H1 (cell line): ENCODE data around the gene DPH6. TPM values are rescaled to one million over a fixed set of nuclear protein-coding genes. Genes with fewer than 3 reads are reported as not detected.

Experiments
- CTCF ChIA-PET: fragments of 300-600 bp; sonication (Branson Sonifier 250); formaldehyde crosslinking; loops from one replicate; lab custom pipeline; 2021; ENCODE audit not compliant: partially characterized antibody; lab: Charles Lee
- POLR2A ChIA-PET: fragments of 300-600 bp; sonication (Branson Sonifier 250); formaldehyde crosslinking; loops from one replicate; lab custom pipeline; 2021; ENCODE audit warnings: inconsistent platforms; ENCODE audit not compliant: partially characterized antibody; lab: Charles Lee
- DNase-seq, 2 experiments: peaks; one replicate each; pipeline versions ENCODE4 v3.0.0 to v3.0.0-alpha.2; 2010 to 2022; ENCODE audit warnings: low spot score in 2 of 2, low read depth in 1 of 2, mixed read lengths in 1 of 2
- FAIRE-seq: peaks from 2 replicates; lab custom pipeline; 2011; peaks lifted over from hg19 to GRCh38; lab: Jason Lieb, UNC
- H2AFZ ChIP-seq: 2 replicates; pipeline ENCODE4 v1.8.1; 2012; ENCODE audit warnings: low read length, inconsistent platforms
- H2AK5ac ChIP-seq: 2 replicates; pipeline ENCODE4 v1.6.1; 2013; ENCODE audit warnings: low read depth, low read length
- H2BK120ac ChIP-seq: replicated peaks from 2 replicates; pipeline ENCODE3; 2013; ENCODE audit warnings: low read depth, low read length, inconsistent platforms
- H2BK12ac ChIP-seq: 2 replicates; pipeline ENCODE4 v1.6.1; 2013; ENCODE audit warnings: low read depth, low read length
- H2BK15ac ChIP-seq: 2 replicates; pipeline ENCODE4 v1.6.1; 2013; ENCODE audit warnings: low read length
- H2BK20ac ChIP-seq: 2 replicates; pipeline ENCODE4 v1.6.1; 2013; ENCODE audit warnings: low read length
- H2BK5ac ChIP-seq: 2 replicates; pipeline ENCODE4 v1.6.1; 2013; ENCODE audit warnings: low read depth, low read length
- H3K14ac ChIP-seq: 2 replicates; pipeline ENCODE4 v1.6.1; 2013; ENCODE audit warnings: inconsistent platforms; ENCODE audit not compliant: insufficient read length
- H3K18ac ChIP-seq: 2 replicates; pipeline ENCODE4 v1.6.1; 2013; ENCODE audit warnings: low read length; ENCODE audit errors: extremely low read depth
- H3K23ac ChIP-seq: 2 replicates; pipeline ENCODE4 v1.6.1; 2013; ENCODE audit warnings: inconsistent platforms; ENCODE audit not compliant: insufficient read length
- H3K23me2 ChIP-seq: 2 replicates; pipeline ENCODE4 v1.6.1; 2013; ENCODE audit warnings: low read depth, low read length
- H3K27ac ChIP-seq: 2 replicates; pipeline ENCODE4 v1.6.1; 2011; ENCODE audit warnings: low read depth, low read length, inconsistent platforms
- H3K27me3 ChIP-seq, 4 experiments: replicated peaks in 1 of 4; 1 replicate in 1 of 4; 2 replicates in 3 of 4; pipeline versions ENCODE4 v1.6.1 to v1.8.1; 2011 to 2013; ENCODE audit warnings: low read length in 3 of 4, mild to moderate bottlenecking in 3 of 4, inconsistent platforms in 2 of 4, mixed read lengths in 2 of 4, moderate library complexity in 1 of 4; ENCODE audit not compliant: control insufficient read depth in 3 of 4, insufficient read depth in 3 of 4; ENCODE audit errors: extremely low read depth in 1 of 4
- H3K36me3 ChIP-seq, 4 experiments: 2 replicates each; pipeline versions ENCODE4 v1.6.1 to v1.8.1; 2011 to 2013; ENCODE audit warnings: mild to moderate bottlenecking in 4 of 4, low read length in 3 of 4, moderate library complexity in 2 of 4, control low read depth in 1 of 4, inconsistent platforms in 1 of 4; ENCODE audit not compliant: insufficient read depth in 4 of 4, control insufficient read depth in 2 of 4
- H3K4ac ChIP-seq: replicated peaks from 2 replicates; pipeline ENCODE3; 2013; ENCODE audit warnings: low read length, low read depth, mixed read lengths, inconsistent platforms; ENCODE audit not compliant: insufficient read length
- H3K4me1 ChIP-seq, 4 experiments: replicated peaks in 1 of 4; 1 replicate in 1 of 4; 2 replicates in 3 of 4; pipeline versions ENCODE4 v1.6.1 to v1.8.1; 2011 to 2013; ENCODE audit warnings: low read length in 3 of 4, inconsistent platforms in 2 of 4, mixed read lengths in 1 of 4; ENCODE audit not compliant: insufficient read depth in 4 of 4, control insufficient read depth in 3 of 4
- H3K4me2 ChIP-seq, 2 experiments: 2 replicates each; pipeline versions ENCODE4 v1.6.1 to v1.8.1; 2011 to 2013; ENCODE audit warnings: low read depth in 2 of 2, low read length in 2 of 2, control low read depth in 1 of 2, inconsistent platforms in 1 of 2, mild to moderate bottlenecking in 1 of 2; ENCODE audit not compliant: insufficient read depth in 1 of 2
- H3K4me3 ChIP-seq, 4 experiments: fragments of 200-600, 300-600 bp in 1 of 4; sonication (generic), shearing (Covaris generic), sonication (Bioruptor Twin) in 1 of 4; 2 replicates each; pipeline versions ENCODE4 v1.5.1 to v1.8.1; 2011 to 2016; ENCODE audit warnings: low read length in 4 of 4, low read depth in 3 of 4, control low read depth in 2 of 4, inconsistent platforms in 2 of 4, mild to moderate bottlenecking in 2 of 4, mixed read lengths in 1 of 4, moderate library complexity in 1 of 4; ENCODE audit not compliant: insufficient read depth in 2 of 4; ENCODE audit errors: extremely low read depth in 1 of 4
- H3K56ac ChIP-seq: replicated peaks from 2 replicates; pipeline ENCODE3; 2013; ENCODE audit warnings: low read depth, mild to moderate bottlenecking, mixed read lengths, low read length, inconsistent platforms; ENCODE audit not compliant: insufficient read length
- H3K79me1 ChIP-seq: 2 replicates; pipeline ENCODE4 v1.6.1; 2013; ENCODE audit warnings: low read depth, low read length, control low read depth
- H3K79me2 ChIP-seq, 2 experiments: 2 replicates each; pipeline versions ENCODE4 v1.6.1 to v1.8.1; 2012 to 2013; ENCODE audit warnings: low read length in 2 of 2, mild to moderate bottlenecking in 2 of 2, inconsistent platforms in 1 of 2; ENCODE audit not compliant: insufficient read depth in 2 of 2, control insufficient read depth in 1 of 2
- H3K9ac ChIP-seq, 4 experiments: replicated peaks in 1 of 4; 1 replicate in 1 of 4; 2 replicates in 3 of 4; pipeline versions ENCODE4 v1.6.1 to v1.8.1; 2011 to 2013; ENCODE audit warnings: low read depth in 3 of 4, low read length in 3 of 4, control low read depth in 2 of 4, mild to moderate bottlenecking in 2 of 4, moderate library complexity in 2 of 4, inconsistent platforms in 1 of 4; ENCODE audit errors: extremely low read depth in 1 of 4
- H3K9me3 ChIP-seq, 2 experiments: 2 replicates each; pipeline versions ENCODE4 v1.6.1 to v1.8.1; 2012 to 2013; ENCODE audit warnings: mild to moderate bottlenecking in 2 of 2, moderate library complexity in 2 of 2, control low read depth in 1 of 2, inconsistent platforms in 1 of 2, low read depth in 1 of 2, low read length in 1 of 2, mixed read lengths in 1 of 2; ENCODE audit not compliant: insufficient read depth in 2 of 2
- H4K20me1 ChIP-seq, 2 experiments: replicated peaks in 1 of 2; 2 replicates each; pipeline versions ENCODE3 to v1.8.1; 2011 to 2013; ENCODE audit warnings: inconsistent platforms in 2 of 2, low read length in 2 of 2, mild to moderate bottlenecking in 1 of 2; ENCODE audit not compliant: insufficient read depth in 2 of 2, control insufficient read depth in 1 of 2
- H4K5ac ChIP-seq: 2 replicates; pipeline ENCODE4 v1.6.1; 2013; ENCODE audit warnings: low read length, low read depth, mixed read lengths, inconsistent platforms; ENCODE audit not compliant: insufficient read length
- H4K8ac ChIP-seq: 2 replicates; pipeline ENCODE4 v1.8.0; 2013; ENCODE audit warnings: mild to moderate bottlenecking, moderate library complexity, low read length, inconsistent platforms; ENCODE audit not compliant: insufficient read depth; ENCODE audit errors: extremely low read depth
- H4K91ac ChIP-seq: replicated peaks from 2 replicates; pipeline ENCODE3; 2013; ENCODE audit warnings: low read length, mixed read lengths, inconsistent platforms; ENCODE audit not compliant: insufficient read length
- BRCA1 ChIP-seq: IDR thresholded peaks from 2 replicates; pipeline ENCODE4 v1.6.1; 2012; ENCODE audit warnings: low read depth, low read length, improper control_type of control experiment
- FOSL1 ChIP-seq: IDR thresholded peaks from 2 replicates; pipeline ENCODE4 v1.6.1; 2011; ENCODE audit warnings: mild to moderate bottlenecking, low read depth, low read length, moderate library complexity; ENCODE audit not compliant: insufficient read depth
- WGBS, 2 experiments: shearing (Covaris generic) in 1 of 2; methylation state at CpG; one replicate each; pipeline versions ENCODE4 v1.1.6 to v1.1.7; 2013 to 2015; ENCODE audit warnings: low lambda C conversion rate in 2 of 2, mixed read lengths in 2 of 2, inconsistent platforms in 1 of 2, low coverage in 1 of 2, missing lambda C conversion rate in 1 of 2; ENCODE audit not compliant: insufficient replicate concordance in 2 of 2, insufficient coverage in 1 of 2, insufficient read length in 1 of 2; ENCODE audit errors: extremely low coverage in 1 of 2, missing lambda C conversion rate in 1 of 2; 5-methylcytosine and 5-hydroxymethylcytosine counted together
- polyA plus RNA-seq, 7 experiments: library from polyadenylated mRNA; depleted of rRNA in 3 of 7; stranded (reverse) in 5 of 7; unstranded in 2 of 7; fragments of >200 nt in 5 of 7; fragments of 200-250 nt in 2 of 7; gene quantifications; 1 replicate in 5 of 7; 2 replicates in 1 of 7; 4 replicates in 1 of 7; pipeline versions ENCODE4 v1.2.1 to v1.2.3, GENCODE V29; 2011 to 2013; ENCODE audit warnings: missing spikeins in 2 of 7, mixed read lengths in 2 of 7
- total RNA-seq: library from RNA; stranded (reverse); fragmentation: NEBNext Ultra II Directional; extraction: Animal tissue kit (Norgen Biotek cat#: 25700); gene quantifications from 2 replicates; pipeline ENCODE4 v1.2.1, GENCODE V29; 2021

The DPH6 gene
- total and polyA plus RNA-seq, 2 of the 8 experiments (the other 6 are each of a cell fraction or from before 2014, with no cell fraction given) = 21.6 to 30.5 TPM

DNA sequence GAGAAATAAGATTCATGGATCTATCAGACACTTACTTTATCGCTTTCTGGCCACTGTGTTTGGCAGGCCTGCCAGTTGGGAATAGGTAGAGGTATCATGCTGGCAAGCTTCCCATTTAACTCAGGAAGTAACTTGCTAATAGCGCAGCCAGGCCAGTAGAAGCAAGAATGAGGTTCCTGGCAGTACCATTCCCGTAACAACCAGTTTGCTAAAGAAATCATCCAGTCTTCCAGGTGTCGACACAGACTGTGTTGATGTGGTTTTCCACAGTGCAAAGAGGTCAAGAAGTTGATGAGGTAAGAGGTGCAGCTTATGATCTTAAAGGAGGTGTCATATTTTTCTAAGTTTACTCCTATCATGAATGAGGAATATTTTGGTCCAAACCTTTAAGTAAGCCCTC lies 46.2 kb downstream of the DPH6 start:
- Histone ChIP-seq H4K8ac (no peak overlapping the region), H4K20me1 (no peaks in the 10 kb centered on the region), H2BK20ac (no peak overlapping the region), H3K23me2 (no peaks in the 10 kb centered on the region), H3K79me1 (no peaks in the 10 kb centered on the region), H3K36me3 (no peaks in the 10 kb centered on the region), H3K4me3 (no peak overlapping the region), H3K79me2 (no peaks in the 10 kb centered on the region), H4K91ac (no peak overlapping the region), H3K56ac (no peak overlapping the region), H3K14ac (no peak overlapping the region), H3K9ac (no peak overlapping the region), H2BK5ac (no peak overlapping the region), H3K27ac (no peak overlapping the region), H2AK5ac (no peak overlapping the region), H3K27me3 (no peaks in the 10 kb centered on the region), H2BK12ac (no peak overlapping the region), H3K9me3 (no peaks in the 10 kb centered on the region), H3K4ac (no peak overlapping the region), H4K5ac (no peak overlapping the region), H3K23ac (no peak overlapping the region), H3K4me1 (peaks cover 0 to 4% (median 0%) of the 10 kb centered on the region in 4 experiments; a peak in 2 of 7 replicates), H3K18ac (no peak overlapping the region), H2BK15ac (no peak overlapping the region), H2BK120ac (no peak overlapping the region), H3K4me2 (no peak overlapping the region), H2AFZ (no peak overlapping the region)
- no peak for FAIRE-seq
- CTCF ChIA-PET = interaction anchor here (0.5 to 0.6 kb wide), 2 partner anchors 14 to 204 kb away, joined by 3 read pairs; no protein-coding TSS in a partner anchor
- POLR2A ChIA-PET = no interaction called here
- DNase-seq = no peak
- TF ChIP-seq FOSL1 = no peak
- TF ChIP-seq BRCA1 = no peak
- 90% methylated on average over 4 of the region's 4 CpGs; no CpG with 5 or more reads in 1 of the 2 experiments for WGBS, 2 experiments
